ENCODE data around the gene CELF2.

DNA sequence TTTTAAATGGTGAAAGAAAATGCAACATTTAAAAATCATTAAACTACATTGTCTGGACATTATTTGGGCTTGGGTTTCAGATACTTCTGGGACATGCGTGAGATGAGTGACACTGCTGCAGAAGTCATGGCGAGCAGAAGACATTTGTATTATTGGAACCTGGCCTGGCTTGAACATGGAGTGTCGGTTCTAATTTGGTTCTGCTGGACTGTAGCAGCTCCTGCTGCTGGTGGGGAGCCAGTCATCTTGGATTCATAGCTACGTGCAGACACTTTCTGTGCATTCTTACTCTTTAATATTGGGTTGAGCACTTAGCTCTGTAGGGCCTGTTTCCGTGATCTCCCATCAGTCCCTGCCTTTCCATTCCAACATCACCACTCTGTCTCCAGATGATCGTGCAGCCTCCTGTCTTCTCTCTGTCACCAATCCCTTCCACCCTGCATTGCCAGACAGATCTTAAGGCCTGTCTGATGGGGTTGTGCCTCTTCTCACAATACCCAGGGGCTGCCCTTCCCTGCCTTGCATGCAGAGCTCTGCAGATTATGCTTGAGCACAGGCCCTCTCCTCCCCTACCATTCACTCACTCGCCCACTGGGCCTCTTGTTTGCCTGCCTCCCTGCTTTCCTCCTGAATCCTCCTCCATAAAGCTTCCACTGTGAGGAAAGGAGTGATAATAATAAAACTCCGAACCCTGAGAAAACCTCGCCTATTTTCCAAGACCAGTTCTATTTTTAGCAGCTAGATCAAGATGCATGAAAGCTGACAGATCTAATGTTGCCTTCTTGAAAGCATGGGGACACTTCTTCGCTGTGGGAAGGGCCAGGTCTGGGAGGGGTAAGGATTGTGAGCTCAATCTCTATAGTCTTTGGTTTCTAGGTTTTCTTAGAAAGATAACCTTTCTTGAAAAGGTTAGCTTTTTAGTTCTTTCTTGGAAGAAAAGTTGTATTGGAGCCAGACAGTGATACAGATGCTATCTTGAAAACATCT lies 32.9 kb downstream of the CELF2 start:
- TF ChIP-seq, protein P1, sequence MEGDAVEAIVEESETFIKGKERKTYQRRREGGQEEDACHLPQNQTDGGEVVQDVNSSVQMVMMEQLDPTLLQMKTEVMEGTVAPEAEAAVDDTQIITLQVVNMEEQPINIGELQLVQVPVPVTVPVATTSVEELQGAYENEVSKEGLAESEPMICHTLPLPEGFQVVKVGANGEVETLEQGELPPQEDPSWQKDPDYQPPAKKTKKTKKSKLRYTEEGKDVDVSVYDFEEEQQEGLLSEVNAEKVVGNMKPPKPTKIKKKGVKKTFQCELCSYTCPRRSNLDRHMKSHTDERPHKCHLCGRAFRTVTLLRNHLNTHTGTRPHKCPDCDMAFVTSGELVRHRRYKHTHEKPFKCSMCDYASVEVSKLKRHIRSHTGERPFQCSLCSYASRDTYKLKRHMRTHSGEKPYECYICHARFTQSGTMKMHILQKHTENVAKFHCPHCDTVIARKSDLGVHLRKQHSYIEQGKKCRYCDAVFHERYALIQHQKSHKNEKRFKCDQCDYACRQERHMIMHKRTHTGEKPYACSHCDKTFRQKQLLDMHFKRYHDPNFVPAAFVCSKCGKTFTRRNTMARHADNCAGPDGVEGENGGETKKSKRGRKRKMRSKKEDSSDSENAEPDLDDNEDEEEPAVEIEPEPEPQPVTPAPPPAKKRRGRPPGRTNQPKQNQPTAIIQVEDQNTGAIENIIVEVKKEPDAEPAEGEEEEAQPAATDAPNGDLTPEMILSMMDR (IDR thresholded peaks at IDR 0.05 in 8 of 11, conservative IDR thresholded peaks at IDR 0.05 in 3 of 11): no peak
- TF ChIP-seq POLR2AphosphoS5 (IDR thresholded peaks at IDR 0.05) (no peak), POLR2A (IDR thresholded peaks at IDR 0.05) (no peak)

Data from spleen (tissue), 7 donors.